Epithelial cell of umbilical artery (primary cell): ENCODE measurements around the gene F2R. TPM values are rescaled to one million over a fixed set of nuclear protein-coding genes. Genes with fewer than 3 reads are reported as not detected.

Experiments
- total RNA-seq: library from RNA; depleted of rRNA; stranded (reverse); fragments of >200 nt; gene quantifications from 2 replicates; pipeline ENCODE4 v1.2.3, GENCODE V29; 2014

Gene F2R
- 144 and 181 TPM in 2 replicates for total RNA-seq

DNA sequence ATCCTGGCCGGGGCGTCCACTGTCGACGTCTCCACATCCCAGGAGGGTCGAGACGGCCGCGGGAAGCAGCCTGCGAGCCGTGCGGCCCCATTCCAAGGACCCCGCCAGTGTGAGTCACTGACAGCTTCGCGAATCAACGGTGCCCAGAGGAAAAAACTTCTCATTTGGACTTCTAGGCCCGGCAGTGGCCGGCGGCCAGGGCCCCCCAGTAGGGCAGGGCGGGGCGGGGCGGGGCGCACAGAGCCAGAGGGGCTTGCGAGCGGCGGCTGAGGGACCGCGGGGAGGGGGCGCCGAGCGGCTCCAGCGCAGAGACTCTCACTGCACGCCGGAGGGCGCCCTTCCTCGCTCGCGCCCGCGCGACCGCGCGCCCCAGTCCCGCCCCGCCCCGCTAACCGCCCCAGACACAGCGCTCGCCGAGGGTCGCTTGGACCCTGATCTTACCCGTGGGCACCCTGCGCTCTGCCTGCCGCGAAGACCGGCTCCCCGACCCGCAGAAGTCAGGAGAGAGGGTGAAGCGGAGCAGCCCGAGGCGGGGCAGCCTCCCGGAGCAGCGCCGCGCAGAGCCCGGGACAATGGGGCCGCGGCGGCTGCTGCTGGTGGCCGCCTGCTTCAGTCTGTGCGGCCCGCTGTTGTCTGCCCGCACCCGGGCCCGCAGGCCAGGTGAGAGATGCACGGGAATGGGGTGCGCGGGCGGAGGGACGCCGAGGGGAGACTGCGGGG lies at the start of gene F2R:
F2R (plus strand) TSS at position 391 of the 720 bp plus-strand sequence; CDS start at position 573, 182 bp downstream.

Other genes with a start within 250 kb of the F2R start
- 0.65 and 2.3 TPM in 2 replicates for gene F2RL2, start 92.7 kb upstream of the F2R start, total RNA-seq
- gene F2RL1, start 102.9 kb downstream of the F2R start, total RNA-seq: 77.1 and 150 TPM in 2 replicates
- gene S100Z, start 133.9 kb downstream of the F2R start, total RNA-seq: not detected in 2 replicates
- 0.15 TPM in 1 of 2 replicates, not detected in the other for gene CRHBP, start 236.9 kb downstream of the F2R start, total RNA-seq